Measurements from ENCODE around the gene TMEM200A.

The TMEM200A gene

GRCh38 chr6:130364224-130364780, 1.5 kb upstream of the TMEM200A start:
- Histone ChIP-seq H3K9ac (ENCODE audit: low read depth, low read length) (peak overlapping the region; percentile 85; the same call in 1 of the 2 replicates), H3K4me1 (ENCODE audit: insufficient read depth, low read length) (peaks cover 5% of the 10 kb centered on the region; the same call in 1 of the 2 replicates), H3K4me3 (ENCODE audit: low read length) (peak overlapping the region; percentile 83), H3K27me3 (ENCODE audit: insufficient read depth, low read length) (peaks cover 22% of the 10 kb centered on the region), H3K36me3 (ENCODE audit: insufficient read depth, low read depth, low read length) (no peaks in the 10 kb centered on the region), H3K27ac (ENCODE audit: low read length) (no peak overlapping the region), H3K9me3 (ENCODE audit: insufficient read depth, low read depth, low read length) (no peaks in the 10 kb centered on the region)

GRCh38 chr6:130366107-130367005, 539 bp downstream of the TMEM200A start:
- Histone ChIP-seq H3K4me1 (ENCODE audit: insufficient read depth, low read length) (peaks cover 5% of the 10 kb centered on the region; the same call in 1 of the 2 replicates), H3K27ac (ENCODE audit: low read length) (no peak overlapping the region), H3K9ac (ENCODE audit: low read depth, low read length) (peak overlapping the region; percentile 85), H3K36me3 (ENCODE audit: insufficient read depth, low read depth, low read length) (no peaks in the 10 kb centered on the region), H3K4me3 (ENCODE audit: low read length) (peak overlapping the region; percentile 83), H3K27me3 (ENCODE audit: insufficient read depth, low read length) (peaks cover 22% of the 10 kb centered on the region), H3K9me3 (ENCODE audit: insufficient read depth, low read depth, low read length) (no peaks in the 10 kb centered on the region)

DNA sequence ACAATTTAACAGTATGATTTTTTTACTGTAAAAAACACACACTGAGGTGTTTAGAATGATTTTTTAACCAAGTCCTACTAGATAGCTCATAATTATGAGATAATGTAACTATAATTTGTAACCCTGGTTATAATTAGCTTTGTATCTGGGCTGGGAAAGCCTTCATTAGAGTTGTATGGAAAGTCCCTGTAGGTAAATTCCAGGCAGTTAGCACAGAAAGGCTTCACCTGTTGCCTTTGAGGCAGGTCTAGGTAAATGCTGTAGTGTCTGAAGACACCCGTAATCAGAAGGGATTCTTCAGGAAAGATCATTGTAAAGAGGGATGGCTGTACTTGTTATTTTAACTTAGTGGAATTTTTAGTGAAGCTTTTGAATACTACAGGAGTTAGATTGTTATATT, 1.9 kb downstream of the TMEM200A start:
- H3K4me1 ChIP-seq (ENCODE audit: insufficient read depth, low read length), result peaks cover 5% of the 10 kb centered on the region; the same call in 1 of the 2 replicates
- no peak overlapping the region for H3K27ac ChIP-seq (ENCODE audit: low read length)
- H3K9ac ChIP-seq (ENCODE audit: low read depth, low read length), result peak overlapping the region; percentile 85; the same call in 1 of the 2 replicates
- H3K9me3 ChIP-seq (ENCODE audit: insufficient read depth, low read depth, low read length), result no peaks in the 10 kb centered on the region
- no peaks in the 10 kb centered on the region for H3K36me3 ChIP-seq (ENCODE audit: insufficient read depth, low read depth, low read length)
- H3K27me3 ChIP-seq (ENCODE audit: insufficient read depth, low read length), result peaks cover 22% of the 10 kb centered on the region
- peak overlapping the region; percentile 83 for H3K4me3 ChIP-seq (ENCODE audit: low read length)

DNA sequence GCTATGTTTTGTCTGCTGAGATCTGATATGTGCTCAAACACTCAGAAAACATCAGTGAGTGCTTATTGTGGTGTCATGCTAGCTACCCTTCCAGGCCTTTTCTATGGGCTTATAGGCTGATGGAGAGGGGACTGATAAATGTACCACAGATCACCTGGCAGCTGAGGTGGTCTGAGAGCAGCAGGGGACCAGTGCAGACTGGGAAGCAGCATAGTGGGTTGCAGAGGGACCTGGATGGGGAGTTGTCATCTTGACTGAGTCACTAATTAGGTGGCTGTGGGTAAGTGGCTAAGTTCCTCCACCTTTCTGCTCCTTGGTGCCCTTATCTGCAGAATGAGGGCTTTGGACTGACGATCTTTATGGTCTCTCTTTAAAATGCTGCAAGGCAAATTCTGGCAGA, 2.8 kb downstream of the TMEM200A start:
- Histone ChIP-seq H3K9ac (ENCODE audit: low read depth, low read length) (no peak overlapping the region), H3K27ac (ENCODE audit: low read length) (no peak overlapping the region), H3K27me3 (ENCODE audit: insufficient read depth, low read length) (peaks cover 22% of the 10 kb centered on the region), H3K4me1 (ENCODE audit: insufficient read depth, low read length) (peaks cover 10% of the 10 kb centered on the region; the same call in 1 of the 2 replicates), H3K4me3 (ENCODE audit: low read length) (no peak overlapping the region), H3K9me3 (ENCODE audit: insufficient read depth, low read depth, low read length) (no peaks in the 10 kb centered on the region), H3K36me3 (ENCODE audit: insufficient read depth, low read depth, low read length) (no peaks in the 10 kb centered on the region)

GRCh38 chr6:130369831-130370230, 4.0 kb downstream of the TMEM200A start:
- Histone ChIP-seq H3K27me3 (ENCODE audit: insufficient read depth, low read length) (peaks cover 17% of the 10 kb centered on the region), H3K9me3 (ENCODE audit: insufficient read depth, low read depth, low read length) (no peaks in the 10 kb centered on the region), H3K27ac (ENCODE audit: low read length) (no peak overlapping the region), H3K9ac (ENCODE audit: low read depth, low read length) (no peak overlapping the region), H3K4me3 (ENCODE audit: low read length) (no peak overlapping the region), H3K36me3 (ENCODE audit: insufficient read depth, low read depth, low read length) (no peaks in the 10 kb centered on the region), H3K4me1 (ENCODE audit: insufficient read depth, low read length) (peaks cover 18% of the 10 kb centered on the region; the same call in 1 of the 2 replicates)

- H3K4me3 ChIP-seq (ENCODE audit: low read length), result no peak overlapping the region
- H3K9me3 ChIP-seq (ENCODE audit: insufficient read depth, low read depth, low read length), result no peaks in the 10 kb centered on the region
- no peak overlapping the region for H3K9ac ChIP-seq (ENCODE audit: low read depth, low read length)
- H3K4me1 ChIP-seq (ENCODE audit: insufficient read depth, low read length), result peaks cover 21% of the 10 kb centered on the region; the same call in 1 of the 2 replicates
- H3K27me3 ChIP-seq (ENCODE audit: insufficient read depth, low read length), result peaks cover 11% of the 10 kb centered on the region
- no peaks in the 10 kb centered on the region for H3K36me3 ChIP-seq (ENCODE audit: insufficient read depth, low read depth, low read length)
- H3K27ac ChIP-seq (ENCODE audit: low read length), result no peak overlapping the region
Observed at GRCh38 chr6:130371921-130372420, 6.2 kb downstream of the TMEM200A start.

- Histone ChIP-seq H3K4me3 (ENCODE audit: low read length) (no peak overlapping the region), H3K9ac (ENCODE audit: low read depth, low read length) (no peak overlapping the region), H3K27ac (ENCODE audit: low read length) (no peak overlapping the region), H3K4me1 (ENCODE audit: insufficient read depth, low read length) (peaks cover 26% of the 10 kb centered on the region; the same call in 1 of the 2 replicates), H3K27me3 (ENCODE audit: insufficient read depth, low read length) (peaks cover 2% of the 10 kb centered on the region), H3K9me3 (ENCODE audit: insufficient read depth, low read depth, low read length) (no peaks in the 10 kb centered on the region), H3K36me3 (ENCODE audit: insufficient read depth, low read depth, low read length) (no peaks in the 10 kb centered on the region)
Observed at GRCh38 chr6:130372786-130373185, 7.0 kb downstream of the TMEM200A start.

GRCh38 chr6:130373992-130374391, 8.2 kb downstream of the TMEM200A start:
- no peak overlapping the region for H3K9ac ChIP-seq (ENCODE audit: low read depth, low read length)
- peaks cover 28% of the 10 kb centered on the region; the same call in 1 of the 2 replicates for H3K4me1 ChIP-seq (ENCODE audit: insufficient read depth, low read length)
- no peak overlapping the region for H3K27ac ChIP-seq (ENCODE audit: low read length)
- H3K4me3 ChIP-seq (ENCODE audit: low read length), result no peak overlapping the region
- H3K36me3 ChIP-seq (ENCODE audit: insufficient read depth, low read depth, low read length), result no peaks in the 10 kb centered on the region
- no peaks in the 10 kb centered on the region for H3K9me3 ChIP-seq (ENCODE audit: insufficient read depth, low read depth, low read length)
- H3K27me3 ChIP-seq (ENCODE audit: insufficient read depth, low read length), result no peaks in the 10 kb centered on the region

GRCh38 chr6:130376936-130377335, 11.1 kb downstream of the TMEM200A start:
- H3K27ac ChIP-seq (ENCODE audit: low read length), result no peak overlapping the region
- no peaks in the 10 kb centered on the region for H3K27me3 ChIP-seq (ENCODE audit: insufficient read depth, low read length)
- peaks cover 25% of the 10 kb centered on the region; the same call in 1 of the 2 replicates for H3K4me1 ChIP-seq (ENCODE audit: insufficient read depth, low read length)
- H3K36me3 ChIP-seq (ENCODE audit: insufficient read depth, low read depth, low read length), result no peaks in the 10 kb centered on the region
- H3K9me3 ChIP-seq (ENCODE audit: insufficient read depth, low read depth, low read length), result no peaks in the 10 kb centered on the region
- no peak overlapping the region for H3K4me3 ChIP-seq (ENCODE audit: low read length)
- no peak overlapping the region for H3K9ac ChIP-seq (ENCODE audit: low read depth, low read length)

DNA sequence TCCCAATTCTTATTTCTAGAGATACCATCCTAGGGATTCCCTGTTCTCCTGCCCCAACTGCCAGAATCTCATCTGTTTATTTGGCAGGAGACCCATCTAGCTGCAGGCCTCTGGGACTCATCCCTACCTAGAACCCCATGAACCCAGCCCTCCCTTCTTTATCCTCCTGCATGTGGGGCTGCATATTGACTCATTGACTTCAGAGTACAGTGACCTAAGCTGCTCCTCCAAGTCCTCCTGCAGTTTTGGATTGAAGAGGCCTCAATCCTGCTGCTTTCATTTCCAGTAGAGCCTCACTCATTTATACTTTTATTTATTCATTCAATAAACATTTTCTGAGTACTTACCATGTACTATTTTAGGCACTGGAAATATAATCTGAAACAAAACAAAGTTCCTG, 11.6 kb downstream of the TMEM200A start:
- Histone ChIP-seq H3K9ac (ENCODE audit: low read depth, low read length) (no peak overlapping the region), H3K9me3 (ENCODE audit: insufficient read depth, low read depth, low read length) (no peaks in the 10 kb centered on the region), H3K4me1 (ENCODE audit: insufficient read depth, low read length) (peaks cover 25% of the 10 kb centered on the region; the same call in 1 of the 2 replicates), H3K27me3 (ENCODE audit: insufficient read depth, low read length) (no peaks in the 10 kb centered on the region), H3K4me3 (ENCODE audit: low read length) (no peak overlapping the region), H3K27ac (ENCODE audit: low read length) (no peak overlapping the region), H3K36me3 (ENCODE audit: insufficient read depth, low read depth, low read length) (no peaks in the 10 kb centered on the region)

DNA sequence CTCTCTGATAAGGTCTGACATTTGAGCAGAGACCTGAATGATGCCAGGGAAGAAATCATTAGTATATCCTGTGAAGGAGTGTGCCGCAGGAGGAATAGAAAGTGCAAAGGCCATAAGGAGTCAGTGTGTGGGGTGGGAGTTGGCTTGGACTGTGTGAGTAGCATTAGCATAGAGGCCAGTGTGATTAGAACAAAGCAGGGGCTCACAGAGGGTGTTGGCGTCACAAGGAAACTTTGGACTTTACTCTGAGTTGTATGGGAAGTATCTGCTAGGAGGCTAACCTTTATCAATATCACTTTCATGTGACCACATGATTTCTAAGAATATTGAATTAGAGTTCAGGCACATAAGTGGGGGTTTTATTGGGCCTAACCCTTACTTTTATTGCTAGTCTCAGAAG, 12.1 kb downstream of the TMEM200A start:
- Histone ChIP-seq H3K27ac (ENCODE audit: low read length) (no peak overlapping the region), H3K4me3 (ENCODE audit: low read length) (no peak overlapping the region), H3K36me3 (ENCODE audit: insufficient read depth, low read depth, low read length) (no peaks in the 10 kb centered on the region; the same call in 1 of the 2 replicates), H3K4me1 (ENCODE audit: insufficient read depth, low read length) (peaks cover 23% of the 10 kb centered on the region; the same call in 1 of the 2 replicates), H3K27me3 (ENCODE audit: insufficient read depth, low read length) (no peaks in the 10 kb centered on the region), H3K9me3 (ENCODE audit: insufficient read depth, low read depth, low read length) (no peaks in the 10 kb centered on the region), H3K9ac (ENCODE audit: low read depth, low read length) (no peak overlapping the region)
